Stimulated activated CD8-positive, alpha-beta memory T cell treated with anti-CD3 and anti-CD28 coated beads, Interleukin-4, amount 100 ng/mL, for 24 hours (primary cell): Measurements from ENCODE around the gene SLC7A5.
"Not testable (repeated sequence)": the region's sequence is repeated elsewhere in the genome, so short reads cannot be mapped to it uniquely, and the experiment has no call there.

Experiments
- DNase-seq: peaks from one replicate; pipeline ENCODE4 v3.0.0-alpha.2; 2020; ENCODE audit warnings: low read depth

Gene SLC7A5

DNA sequence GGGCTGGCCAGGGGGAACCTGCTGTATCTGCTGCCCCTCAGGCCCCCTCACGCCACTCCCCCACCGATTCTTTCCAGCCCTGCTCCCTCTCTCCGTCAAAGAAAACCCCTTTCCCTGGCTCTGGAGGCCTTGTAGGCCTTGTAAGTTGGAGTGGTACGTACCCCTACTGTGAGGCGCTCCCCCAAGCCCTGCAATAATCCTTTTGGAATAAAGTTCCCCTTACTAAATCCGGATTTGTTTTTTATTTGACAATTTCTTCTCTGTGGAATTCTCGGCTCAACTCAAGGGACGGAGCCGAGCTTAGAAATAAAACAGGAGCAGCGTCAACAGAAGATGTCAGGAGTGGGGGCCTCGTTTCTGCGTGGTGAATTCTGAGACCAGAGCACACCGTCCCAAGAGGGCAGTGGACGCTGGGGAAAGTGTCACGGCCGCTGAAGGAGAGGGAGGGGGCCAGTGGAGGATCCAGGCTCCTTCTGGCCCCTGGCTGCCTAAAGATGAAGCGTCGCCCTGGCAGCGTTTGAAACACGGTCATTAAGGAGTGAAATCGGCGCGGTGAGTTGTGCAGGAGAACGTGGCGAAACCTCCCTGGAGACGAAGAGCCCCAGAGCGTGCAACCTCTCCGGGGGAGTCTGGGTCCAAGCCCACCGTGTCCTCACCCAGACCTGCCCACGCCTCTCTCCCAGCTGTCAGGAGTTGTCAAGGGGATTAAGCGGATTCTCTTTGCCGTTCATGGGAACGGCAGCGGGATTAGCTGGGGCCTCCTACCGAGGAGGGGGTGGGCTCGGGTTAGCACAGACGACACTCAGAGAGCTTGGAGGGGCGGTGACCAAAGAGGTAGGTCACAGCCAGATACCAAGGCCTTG lies 47.0 kb downstream of the SLC7A5 start:
- no peak for DNase-seq

DNA sequence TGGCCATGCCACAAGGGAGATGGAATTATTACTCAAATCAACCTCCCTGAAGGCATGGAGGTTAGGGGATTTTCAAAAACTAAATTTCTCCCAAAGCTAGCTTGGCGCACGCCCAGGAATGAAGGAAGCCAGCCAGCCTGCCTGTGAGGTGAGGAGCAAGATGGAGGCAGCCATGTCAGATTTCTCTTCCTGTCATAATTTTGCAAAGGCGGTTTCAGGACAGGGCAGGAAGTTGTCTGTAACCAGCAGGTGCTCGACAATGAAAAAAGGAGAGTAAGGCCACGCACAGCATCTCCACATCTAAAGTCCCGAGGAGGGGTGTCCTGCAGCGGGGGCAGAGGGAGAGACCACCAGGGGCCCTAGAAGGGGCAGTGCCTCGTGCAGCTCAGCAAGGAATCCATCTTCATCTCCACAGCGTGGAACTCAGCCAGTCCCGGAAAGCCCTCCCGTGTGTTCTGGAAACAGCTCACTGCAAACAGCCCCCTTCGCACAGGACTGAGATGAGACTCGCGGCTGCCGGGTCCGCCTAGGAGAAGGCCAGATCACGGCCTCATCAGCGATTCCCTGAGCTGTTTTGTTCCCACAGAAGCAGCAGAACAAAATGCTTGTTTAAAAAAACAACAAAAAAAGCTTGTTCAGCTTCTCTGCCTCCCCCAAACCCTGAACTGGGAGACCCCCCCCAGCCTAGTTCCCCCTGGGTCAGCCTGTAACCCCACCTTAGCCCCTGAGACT lies 47.8 kb downstream of the SLC7A5 start:
- DNase-seq, result no peak

GRCh38 chr16:87819983-87820382 lies 49.3 kb downstream of the SLC7A5 start:
- no peak for DNase-seq

- DNase-seq, result no peak
Observed at GRCh38 chr16:87819282-87819681, 50.0 kb downstream of the SLC7A5 start.

GRCh38 chr16:87818533-87819161 lies 50.7 kb downstream of the SLC7A5 start:
- DNase-seq, result no peak

- no peak for DNase-seq
Observed at GRCh38 chr16:87817910-87818309, 51.4 kb downstream of the SLC7A5 start.

DNA sequence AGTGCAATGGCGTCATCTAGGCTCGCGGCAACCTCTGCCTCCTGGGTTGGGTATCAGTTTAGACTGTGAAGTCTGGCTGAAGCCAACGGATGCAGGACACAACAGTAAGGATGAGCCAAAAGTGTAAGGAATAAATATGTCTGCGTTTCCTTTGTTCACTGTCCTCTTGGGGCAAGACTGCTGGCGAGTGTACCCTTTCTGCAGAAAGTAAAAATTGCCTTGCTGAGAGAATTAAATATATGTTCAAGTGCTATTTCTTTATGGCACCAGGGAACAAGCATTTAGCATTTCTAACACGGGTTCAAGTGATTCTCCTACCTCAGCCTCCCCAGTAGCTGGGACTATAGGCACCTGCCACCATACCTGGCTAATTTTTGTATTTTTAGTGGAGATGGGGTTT lies 51.9 kb downstream of the SLC7A5 start:
- DNase-seq, result not testable (repeated sequence)

GRCh38 chr16:87816507-87817100 lies 52.7 kb downstream of the SLC7A5 start:
- no peak for DNase-seq

DNA sequence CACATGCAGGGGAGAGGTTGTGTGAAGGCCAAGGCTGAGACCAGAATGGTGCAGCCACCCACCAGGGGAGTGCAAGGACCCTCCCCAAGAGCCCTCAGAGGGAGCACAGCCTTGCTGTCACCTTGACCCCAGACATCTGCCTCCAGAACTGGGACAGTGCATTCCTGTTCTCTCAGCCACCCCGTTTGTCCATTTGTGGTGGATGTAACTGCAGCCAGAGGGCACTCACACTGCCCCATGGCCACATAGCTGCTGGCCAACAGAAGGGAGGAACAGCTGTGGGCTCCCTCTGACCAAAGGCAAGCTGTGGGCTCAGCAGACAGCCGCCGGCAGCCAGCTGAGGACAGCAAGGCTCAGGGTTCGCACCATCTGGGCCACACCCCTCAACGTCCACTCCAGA lies 53.7 kb downstream of the SLC7A5 start:
- no peak for DNase-seq

- DNase-seq, result no peak
Observed at GRCh38 chr16:87812200-87812656, 57.1 kb downstream of the SLC7A5 start.

DNA sequence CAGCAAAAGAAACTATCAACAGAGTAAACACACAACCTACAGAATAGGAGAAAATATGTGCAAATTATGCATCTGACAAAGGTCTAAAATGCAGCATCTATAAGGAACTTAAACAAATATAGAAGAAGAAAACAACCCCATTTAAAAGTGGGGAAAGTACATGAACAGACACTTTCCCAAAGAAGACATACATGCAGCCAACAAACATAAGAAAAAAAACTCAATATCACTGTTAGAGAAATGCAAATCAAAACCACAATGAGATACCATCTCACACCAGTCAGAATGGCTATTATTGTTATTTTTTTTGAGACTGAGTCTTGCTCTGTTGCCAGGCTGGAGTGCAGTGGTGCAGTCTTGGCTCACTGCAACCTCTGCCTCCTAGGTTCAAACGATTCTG lies 57.9 kb downstream of the SLC7A5 start:
- DNase-seq, result not testable (repeated sequence)

DNA sequence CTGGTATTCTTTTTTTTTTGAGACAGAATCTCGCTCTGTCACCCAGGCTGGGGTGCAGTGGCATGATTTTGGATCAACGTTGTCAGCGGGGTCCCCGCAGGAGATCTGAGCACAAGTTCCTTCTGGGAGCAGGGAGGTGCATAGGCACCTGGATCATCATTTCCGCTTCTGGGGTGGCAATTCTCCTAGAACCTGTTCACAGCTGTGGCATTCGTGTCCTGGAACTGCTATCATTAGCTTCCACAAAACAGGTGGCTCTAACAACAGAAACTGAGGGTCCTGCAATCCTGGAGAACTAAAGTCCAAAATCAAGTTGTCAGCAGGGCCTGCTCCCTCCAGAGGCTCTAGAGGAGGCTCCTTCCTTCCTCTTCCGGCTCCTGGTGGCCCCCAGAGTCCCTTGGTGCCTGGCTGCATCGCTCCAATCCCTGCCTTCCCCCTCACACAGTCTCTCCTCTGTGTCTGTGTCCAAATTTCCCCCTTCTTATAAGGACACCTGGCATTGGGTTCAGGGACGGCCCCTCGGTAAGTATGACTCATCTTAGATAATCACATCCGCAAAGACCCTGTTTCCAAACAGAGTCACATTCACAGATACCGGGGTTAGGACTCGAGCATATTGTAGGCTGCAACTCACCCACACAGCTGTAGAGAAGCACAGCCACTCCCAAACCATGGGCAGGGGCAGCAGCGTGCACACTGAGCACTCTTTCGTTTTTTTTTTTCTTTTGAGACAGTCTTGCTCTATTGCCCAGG lies 60.0 kb downstream of the SLC7A5 start:
- DNase-seq, result no peak

GRCh38 chr16:87808108-87808507 lies 61.2 kb downstream of the SLC7A5 start:
- DNase-seq, result no peak

- DNase-seq, result no peak
Observed at GRCh38 chr16:87806641-87807546, 62.4 kb downstream of the SLC7A5 start.

DNA sequence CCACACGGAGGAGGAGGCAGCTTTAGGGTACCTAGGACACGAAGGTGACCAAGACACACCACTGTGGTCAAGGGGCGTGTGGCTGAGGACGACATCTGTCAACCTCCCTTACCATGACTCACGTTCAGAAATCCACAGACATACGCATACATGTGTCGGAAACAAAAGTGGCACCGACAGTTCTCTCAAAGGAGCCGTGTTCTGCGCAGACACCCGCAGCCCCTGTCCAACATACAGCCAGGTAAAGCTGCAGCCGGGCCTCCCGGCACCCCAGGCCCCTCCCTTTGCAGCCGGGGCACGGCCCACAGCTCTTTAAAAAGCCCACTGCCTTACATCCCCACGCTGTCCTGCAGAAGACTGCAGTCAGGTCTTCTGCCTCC lies 63.1 kb downstream of the SLC7A5 start:
- no peak for DNase-seq

DNA sequence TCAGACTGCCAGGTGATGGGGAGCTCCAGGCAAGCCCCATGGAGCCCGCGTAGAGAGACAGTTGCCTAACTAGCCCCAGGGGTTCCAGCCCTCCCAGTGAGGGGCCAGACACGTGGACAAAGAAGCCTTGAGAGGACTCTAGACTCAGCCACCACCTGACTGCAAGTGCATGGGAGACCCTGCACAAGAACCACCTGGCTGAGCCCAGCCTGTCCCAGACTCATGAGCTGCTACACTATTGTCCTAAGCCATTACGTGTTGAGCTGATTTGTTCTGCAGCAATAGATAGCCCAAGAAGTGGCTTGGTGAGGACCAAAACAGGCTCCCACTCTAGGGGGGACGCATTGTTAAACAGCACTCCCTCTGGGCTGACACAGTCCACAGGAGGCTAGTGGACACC lies 65.9 kb downstream of the SLC7A5 start:
- no peak for DNase-seq

- no peak for DNase-seq
Observed at GRCh38 chr16:87802670-87803069, 66.6 kb downstream of the SLC7A5 start.

DNA sequence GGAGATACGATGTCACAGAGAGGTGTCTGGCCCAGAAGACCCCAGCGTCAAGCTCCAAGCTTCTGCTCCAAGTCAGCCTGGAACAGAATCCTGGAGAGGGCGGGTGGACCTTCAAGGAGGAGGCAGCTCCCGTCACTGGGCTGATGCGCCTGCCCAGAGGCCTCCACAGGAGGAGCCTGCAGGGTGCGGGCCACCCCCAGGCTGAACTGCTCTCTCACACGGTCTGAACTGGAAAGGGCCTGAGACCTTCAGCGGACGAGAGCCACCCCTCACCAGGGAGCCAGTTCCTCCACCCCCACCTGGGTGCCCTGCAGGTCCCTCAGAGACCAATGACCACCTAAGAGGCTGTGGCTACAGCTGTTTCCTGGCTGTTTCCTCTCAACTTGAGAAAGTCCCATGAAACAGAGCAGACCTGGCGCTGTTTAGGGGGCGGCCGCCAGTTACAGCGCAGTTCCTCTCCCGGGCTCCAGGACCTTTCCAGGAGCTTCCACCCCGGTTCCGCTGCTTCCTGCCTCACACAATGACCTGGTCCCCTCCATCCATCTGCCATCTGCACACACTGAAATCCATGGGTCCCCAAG lies 67.5 kb downstream of the SLC7A5 start:
- DNase-seq, result no peak

DNA sequence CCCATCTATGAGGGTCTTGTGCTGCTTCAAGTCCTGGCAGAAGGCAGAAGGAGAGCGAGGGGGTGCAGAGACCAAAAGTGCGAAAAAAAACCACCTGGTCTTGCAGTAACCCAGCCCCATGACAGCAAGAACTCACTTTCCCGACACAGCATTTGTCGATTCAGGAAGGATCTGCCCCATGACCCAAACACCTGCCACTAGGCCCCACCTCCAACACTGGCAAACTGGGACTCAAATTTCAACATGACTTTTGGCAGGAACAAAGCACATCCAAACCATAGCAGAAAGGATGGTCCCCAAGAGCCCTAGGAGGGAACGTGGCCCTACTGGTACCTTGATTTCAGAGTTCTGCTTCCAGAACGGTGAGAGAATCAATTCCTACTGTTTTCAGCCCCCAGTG lies 68.8 kb downstream of the SLC7A5 start:
- no peak for DNase-seq

- no peak for DNase-seq
Observed at GRCh38 chr16:87795336-87795735, 74.0 kb downstream of the SLC7A5 start.
